ENCODE measurements around the gene SIK3. TPM values are rescaled to one million over a fixed set of nuclear protein-coding genes. Genes with fewer than 3 reads are reported as not detected.

SIK3 gene
- total RNA-seq, 1 experiment from 2014 or later = 31.4 TPM

- H2BK120ac ChIP-seq (ENCODE audit: low read depth, low read length, poor library complexity, severe bottlenecking) = no peak overlapping the region
- H3K4me1 Mint-ChIP-seq = no peaks in the 10 kb centered on the region
- no peaks in the 10 kb centered on the region for H3K79me1 ChIP-seq (ENCODE audit: insufficient read depth, low read depth, low read length, poor library complexity, severe bottlenecking)
- no peak overlapping the region for H3K23ac ChIP-seq (ENCODE audit: insufficient read length, low read depth, low read length)
- H3K23me2 ChIP-seq (ENCODE audit: insufficient read length, low read depth, low read length, poor library complexity, severe bottlenecking) = no peaks in the 10 kb centered on the region
- no peak overlapping the region for H3K4ac ChIP-seq (ENCODE audit: low read depth, low read length)
- peaks cover 23 to 66% (median 65%) of the 10 kb centered on the region in 3 experiments for H3K36me3 Mint-ChIP-seq (ENCODE audit: insufficient read depth in 1 of 3, low read depth in 3 of 3)
- H3T11ph ChIP-seq (ENCODE audit: low read length) = no peak overlapping the region
- no peaks in the 10 kb centered on the region for H3K27me3 ChIP-seq (ENCODE audit: insufficient read depth, low read length)
- no peak overlapping the region for H3K27ac ChIP-seq (ENCODE audit: insufficient read length, low read depth, low read length)
- no peak overlapping the region for H3K56ac ChIP-seq (ENCODE audit: insufficient read length, low read depth, low read length)
- H3K27me3 Mint-ChIP-seq (ENCODE audit: low read depth) = no peaks in the 10 kb centered on the region
- H4K20me1 ChIP-seq (ENCODE audit: control insufficient read depth, insufficient read depth, insufficient read length) = no peaks in the 10 kb centered on the region
- no peak overlapping the region for H3K9ac ChIP-seq (ENCODE audit: extremely low read depth, insufficient read length, low read length)
- no peak overlapping the region for H2AK5ac ChIP-seq (ENCODE audit: insufficient read length, low read length)
- no peak overlapping the region for H3K4me2 ChIP-seq (ENCODE audit: insufficient read depth, insufficient read length, low read length)
- no peak overlapping the region for H3K18ac ChIP-seq (ENCODE audit: insufficient read length, low read depth, low read length)
- H2BK20ac ChIP-seq (ENCODE audit: low read depth, low read length, poor library complexity, severe bottlenecking) = no peak overlapping the region
- H3K9me3 ChIP-seq (ENCODE audit: control insufficient read depth, low read depth, low read length) = no peaks in the 10 kb centered on the region
- WGBS (ENCODE audit: extremely low coverage, insufficient read length, low lambda C conversion rate) = no CpG with 5 or more reads among the region's 2 CpGs
- no peaks in the 10 kb centered on the region for H3K4me1 ChIP-seq (ENCODE audit: insufficient read depth, low read length)
- H4K8ac ChIP-seq (replicated peaks; ENCODE audit: insufficient read length, low read depth, low read length) = no peak overlapping the region
- no peak overlapping the region for H4K5ac ChIP-seq (ENCODE audit: insufficient read length, low read depth, low read length)
- H3K4me3 Mint-ChIP-seq = no peak overlapping the region
- H2BK12ac ChIP-seq (ENCODE audit: insufficient read length, low read depth, low read length) = no peak overlapping the region
- H2AFZ ChIP-seq (ENCODE audit: low read length) = no peak overlapping the region
- DNase-seq = no peak
- H3K14ac ChIP-seq (ENCODE audit: insufficient read depth, low read length) = no peak overlapping the region
- H3K27ac Mint-ChIP-seq = no peak overlapping the region
- H3K79me2 ChIP-seq (ENCODE audit: insufficient read depth, low read length) = no peaks in the 10 kb centered on the region
- H4K91ac ChIP-seq (ENCODE audit: insufficient read length, low read depth, low read length) = no peak overlapping the region
- no peaks in the 10 kb centered on the region for H3K9me3 Mint-ChIP-seq
- no peak overlapping the region for H2BK15ac ChIP-seq (ENCODE audit: low read depth, low read length)
- no peak for TF ChIP-seq CTCF (conservative IDR thresholded peaks at IDR 0.05)
- H2BK5ac ChIP-seq (ENCODE audit: insufficient read length, low read length) = no peak overlapping the region
Measured at GRCh38 chr11:116857316-116857715, 240.9 kb downstream of the SIK3 start.
